Hepatocyte (in vitro differentiated cells): ENCODE measurements around the gene ZNF501.

Source experiments
- CTCF ChIP-seq: fragments of 200-600 bp; sonication (generic); IDR thresholded peaks from 2 replicates; pipeline ENCODE4 v1.5.1; 2016; ENCODE audit warnings: antibody characterized with exemption, mild to moderate bottlenecking; ENCODE audit not compliant: poor library complexity
- EZH2 ChIP-seq: fragments of 200-600 bp; sonication (generic); IDR thresholded peaks from 2 replicates; pipeline ENCODE4 v1.6.1; 2016; ENCODE audit warnings: antibody characterized with exemption, mild to moderate bottlenecking, borderline replicate concordance
- EZH2phosphoT487 ChIP-seq: fragments of 200-600 bp; sonication (generic); IDR thresholded peaks from one replicate; pipeline ENCODE4 v1.6.1; 2018; ENCODE audit warnings: antibody characterized with exemption, mild to moderate bottlenecking, low read depth, moderate library complexity; ENCODE audit not compliant: unreplicated experiment, severe bottlenecking

- TF ChIP-seq CTCF (no peak), EZH2phosphoT487 (no peak), EZH2 (no peak)
Observed at GRCh38 chr3:44772099-44772442, 42.6 kb downstream of the ZNF501 start.
